ENCODE data around the gene SCN1A.

DNA sequence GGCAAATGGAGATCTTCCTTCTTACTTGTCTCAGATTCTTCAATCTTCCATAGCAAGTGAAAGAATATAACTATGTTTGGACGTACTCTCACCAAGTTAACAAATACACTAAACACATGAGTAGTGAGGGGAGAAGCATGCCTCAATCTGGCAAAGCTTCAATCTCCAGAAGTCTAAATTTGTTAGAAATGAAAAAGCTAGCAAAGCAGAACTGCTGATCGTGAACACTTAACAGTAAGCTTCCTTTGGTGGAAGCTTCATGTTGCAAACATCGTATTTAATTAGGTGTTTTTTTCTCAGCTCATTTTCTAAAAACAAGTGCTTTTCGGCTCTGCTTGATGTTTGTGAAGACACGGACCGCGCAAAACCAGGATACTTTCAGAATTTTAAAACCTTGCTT lies 12.7 kb upstream of the SCN1A start:
- TF ChIP-seq, protein P1, sequence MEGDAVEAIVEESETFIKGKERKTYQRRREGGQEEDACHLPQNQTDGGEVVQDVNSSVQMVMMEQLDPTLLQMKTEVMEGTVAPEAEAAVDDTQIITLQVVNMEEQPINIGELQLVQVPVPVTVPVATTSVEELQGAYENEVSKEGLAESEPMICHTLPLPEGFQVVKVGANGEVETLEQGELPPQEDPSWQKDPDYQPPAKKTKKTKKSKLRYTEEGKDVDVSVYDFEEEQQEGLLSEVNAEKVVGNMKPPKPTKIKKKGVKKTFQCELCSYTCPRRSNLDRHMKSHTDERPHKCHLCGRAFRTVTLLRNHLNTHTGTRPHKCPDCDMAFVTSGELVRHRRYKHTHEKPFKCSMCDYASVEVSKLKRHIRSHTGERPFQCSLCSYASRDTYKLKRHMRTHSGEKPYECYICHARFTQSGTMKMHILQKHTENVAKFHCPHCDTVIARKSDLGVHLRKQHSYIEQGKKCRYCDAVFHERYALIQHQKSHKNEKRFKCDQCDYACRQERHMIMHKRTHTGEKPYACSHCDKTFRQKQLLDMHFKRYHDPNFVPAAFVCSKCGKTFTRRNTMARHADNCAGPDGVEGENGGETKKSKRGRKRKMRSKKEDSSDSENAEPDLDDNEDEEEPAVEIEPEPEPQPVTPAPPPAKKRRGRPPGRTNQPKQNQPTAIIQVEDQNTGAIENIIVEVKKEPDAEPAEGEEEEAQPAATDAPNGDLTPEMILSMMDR (IDR thresholded peaks at IDR 0.05; ENCODE audit: borderline replicate concordance, extremely low read depth, low read length, poor library complexity, severe bottlenecking), result no peak
- TF ChIP-seq EZH2 (IDR thresholded peaks at IDR 0.05; ENCODE audit: borderline replicate concordance, low read depth, low read length, severe bottlenecking), result no peak
